ENCODE results near the gene NOX5.
"Not testable (repeated sequence)": the region's sequence is repeated elsewhere in the genome, so short reads cannot be mapped to it uniquely, and the experiment has no call there.

Gene NOX5

DNA sequence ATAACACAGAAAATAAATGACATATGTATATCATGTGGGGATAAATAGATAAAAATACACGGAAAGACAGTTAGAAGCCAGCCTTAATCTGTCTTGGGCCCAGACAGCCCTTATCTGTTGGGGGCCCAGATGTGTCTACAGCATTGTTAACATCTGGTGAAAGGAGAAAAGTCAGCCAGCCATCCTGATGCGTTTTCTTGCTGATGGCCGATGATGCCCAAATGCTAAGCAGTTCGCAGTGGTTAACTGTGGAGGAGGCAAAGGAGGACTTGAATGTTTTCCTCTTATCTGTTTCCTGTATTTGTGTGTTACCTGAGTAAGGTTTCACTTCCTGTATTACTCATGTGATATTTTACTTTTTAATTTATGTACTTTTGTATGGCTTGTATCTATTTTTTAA lies 46.2 kb downstream of the NOX5 start:
- DNase-seq = no peak

DNA sequence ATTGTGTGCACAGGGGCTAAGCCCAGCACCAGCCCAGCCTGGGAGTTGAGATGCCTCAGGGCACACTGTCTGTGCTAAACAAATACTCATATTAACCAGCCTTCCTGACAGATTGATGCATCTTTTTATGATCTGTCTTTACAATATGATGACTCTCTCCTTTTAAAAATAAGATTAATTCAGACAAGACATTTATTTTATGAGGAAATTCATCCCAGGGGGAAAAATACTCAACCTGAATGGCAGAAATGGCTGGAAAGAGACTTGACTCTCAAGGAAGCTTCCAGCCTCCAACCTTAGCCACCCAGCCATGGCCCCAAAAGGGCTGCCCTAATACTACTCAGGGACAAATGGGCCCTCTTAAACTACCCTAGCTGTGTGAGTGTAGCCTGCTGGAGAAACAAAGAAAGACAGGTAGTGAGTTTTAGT lies 46.9 kb downstream of the NOX5 start:
- no peak for DNase-seq

GRCh38 chr15:69064649-69065048 lies 50.2 kb downstream of the NOX5 start:
- no peak for DNase-seq

- DNase-seq = no peak
These were observed 51.8 kb downstream of the NOX5 start for GRCh38 chr15:69066007-69066995.

- DNase-seq = no peak
These were observed 52.8 kb downstream of the NOX5 start for GRCh38 chr15:69067296-69067695.

GRCh38 chr15:69068157-69068556 lies 53.7 kb downstream of the NOX5 start:
- DNase-seq = no peak

GRCh38 chr15:69069290-69069689 lies 54.8 kb downstream of the NOX5 start:
- DNase-seq = not testable (repeated sequence)

GRCh38 chr15:69069996-69070395 lies 55.5 kb downstream of the NOX5 start:
- DNase-seq = no peak

- no peak for DNase-seq
These were observed 55.9 kb downstream of the NOX5 start for GRCh38 chr15:69070396-69070795.

- no peak for DNase-seq
These were observed 56.8 kb downstream of the NOX5 start for GRCh38 chr15:69071260-69071659.

DNA sequence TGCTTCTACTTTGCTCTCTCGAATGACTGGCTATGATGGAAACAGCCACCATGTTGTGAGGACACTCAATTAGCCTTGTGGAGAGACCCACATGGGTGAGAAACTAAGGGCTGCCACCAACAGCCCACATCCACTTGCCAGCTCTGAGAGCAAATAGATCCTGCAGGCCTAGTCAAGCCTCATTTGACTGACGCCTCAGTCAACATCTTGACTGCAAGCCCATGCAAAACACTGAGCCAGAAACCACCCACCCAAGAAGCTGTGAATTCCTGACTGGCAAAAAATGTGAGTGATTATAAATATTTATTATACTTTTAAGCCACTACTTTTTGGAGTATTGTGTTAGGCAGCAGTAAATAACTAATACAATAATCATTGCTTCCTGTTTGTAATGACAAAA lies 58.4 kb downstream of the NOX5 start:
- no peak for DNase-seq

DNA sequence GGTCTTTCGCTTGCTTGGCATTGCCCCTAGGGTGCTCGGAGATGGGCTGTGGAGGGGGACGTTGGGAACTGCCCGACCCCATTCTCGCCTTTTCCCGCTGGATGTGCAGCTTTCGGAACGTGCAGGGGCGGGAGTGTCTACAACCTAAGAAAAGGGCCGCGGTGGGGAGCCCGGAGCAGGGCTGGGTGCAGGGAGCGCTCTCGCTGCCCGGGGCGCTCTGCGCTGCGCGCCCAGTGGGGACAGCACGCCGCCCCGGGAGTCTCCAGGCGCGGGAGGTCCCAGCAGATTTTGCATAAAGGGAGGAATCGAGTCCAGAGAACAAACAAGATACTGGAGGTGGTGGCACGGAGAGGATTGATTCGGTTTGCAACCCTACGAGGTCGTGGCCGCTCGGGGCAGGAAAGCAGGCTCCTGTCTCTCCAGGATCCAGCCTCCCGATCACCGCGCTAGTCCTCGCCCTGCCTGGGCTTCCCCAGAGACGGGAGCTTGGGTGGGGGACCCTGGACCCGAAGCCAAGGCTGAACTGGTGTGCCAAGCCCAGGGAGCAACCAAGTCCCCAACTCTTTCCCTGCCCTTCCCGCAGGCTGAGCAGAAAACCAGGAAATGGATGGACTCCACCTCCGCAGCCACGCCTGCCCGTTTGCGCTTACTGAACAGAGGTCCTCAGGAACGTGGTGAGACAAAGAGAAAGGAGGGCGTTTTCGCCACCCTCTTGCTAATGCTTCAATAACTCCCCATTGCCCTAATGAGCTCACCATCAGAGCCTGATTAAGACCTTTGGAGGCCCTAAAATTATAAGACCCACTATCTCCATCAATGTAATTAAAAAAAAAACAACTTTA lies 59.7 kb downstream of the NOX5 start:
- DNase-seq = peak; percentile 23

DNA sequence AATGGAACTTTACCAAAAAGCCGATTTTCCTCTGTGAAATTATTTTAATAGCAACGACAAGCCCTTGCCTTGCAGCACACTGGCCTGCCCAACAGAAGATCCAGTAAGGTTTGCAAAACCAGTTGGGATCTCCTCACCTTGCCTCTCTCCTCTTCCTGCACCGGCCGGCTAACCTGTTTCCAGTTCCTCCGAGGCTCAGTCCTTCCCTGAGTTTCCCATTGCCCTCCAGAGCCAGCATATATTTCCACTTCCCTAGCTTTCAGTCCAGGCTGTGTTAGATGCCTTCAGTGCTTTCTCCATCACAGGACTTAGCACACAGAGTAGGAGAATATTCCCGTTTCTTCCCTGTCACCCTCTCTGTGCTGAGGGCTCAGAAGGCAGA lies 60.3 kb downstream of the NOX5 start:
- no peak for DNase-seq

GRCh38 chr15:69075440-69075839 lies 60.9 kb downstream of the NOX5 start:
- no peak for DNase-seq

- no peak for DNase-seq
These were observed 62.3 kb downstream of the NOX5 start for GRCh38 chr15:69076756-69077155.

DNA sequence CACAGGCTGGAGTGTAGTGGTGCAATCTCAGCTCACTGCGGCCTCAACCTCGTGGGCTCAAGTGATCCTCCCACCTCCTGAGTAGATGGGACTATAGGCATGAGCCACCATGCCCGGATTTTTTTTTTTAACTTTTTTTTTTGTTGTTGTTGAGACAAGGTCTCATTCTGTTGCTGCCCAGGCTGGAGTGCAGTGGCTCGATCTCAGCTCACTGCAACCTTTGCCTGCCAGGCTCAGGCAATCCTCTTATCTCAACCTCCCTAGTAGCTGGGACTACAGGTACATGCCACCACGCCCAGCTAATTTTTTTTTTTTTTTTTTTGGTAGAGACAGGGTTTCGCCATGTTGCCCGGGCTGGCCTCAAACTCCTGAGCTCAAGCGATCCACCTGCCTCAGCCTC lies 64.1 kb downstream of the NOX5 start:
- DNase-seq = no peak

GRCh38 chr15:69080295-69081248 lies 66.1 kb downstream of the NOX5 start:
- DNase-seq = no peak

DNA sequence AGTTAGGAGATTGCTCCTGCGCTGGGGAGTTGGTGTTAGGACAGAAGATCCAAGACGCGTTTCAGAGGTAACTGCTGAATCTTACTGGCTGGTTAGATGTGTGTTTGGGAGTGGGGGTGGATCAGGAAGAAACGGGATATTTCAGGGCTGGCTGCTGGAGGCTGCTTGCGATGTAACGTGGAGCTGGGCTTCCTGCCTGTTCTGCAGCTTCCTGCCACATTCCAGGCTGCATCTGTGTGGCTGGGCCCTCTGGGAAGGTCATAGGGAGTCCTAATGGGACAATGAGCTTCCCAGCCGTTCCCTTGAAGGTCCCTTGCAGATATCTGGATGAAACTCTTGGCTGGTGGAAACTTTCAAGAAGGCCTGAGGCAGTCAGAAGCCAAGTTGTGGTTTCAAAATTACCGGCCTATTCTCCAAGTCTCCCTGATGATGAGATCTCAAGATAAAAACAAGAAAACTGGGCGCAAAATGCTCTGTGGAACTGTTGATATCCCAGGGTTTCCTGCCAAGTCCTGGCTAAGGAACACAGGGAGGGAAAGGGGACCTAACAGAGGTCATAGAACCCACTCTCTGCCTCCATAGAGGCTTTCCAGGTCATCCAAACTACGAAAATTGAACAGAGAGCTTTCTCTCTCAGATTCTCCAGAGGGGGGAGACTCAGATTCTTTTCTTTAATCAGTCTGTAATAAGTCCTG lies 67.0 kb downstream of the NOX5 start:
- no peak for DNase-seq

DNA sequence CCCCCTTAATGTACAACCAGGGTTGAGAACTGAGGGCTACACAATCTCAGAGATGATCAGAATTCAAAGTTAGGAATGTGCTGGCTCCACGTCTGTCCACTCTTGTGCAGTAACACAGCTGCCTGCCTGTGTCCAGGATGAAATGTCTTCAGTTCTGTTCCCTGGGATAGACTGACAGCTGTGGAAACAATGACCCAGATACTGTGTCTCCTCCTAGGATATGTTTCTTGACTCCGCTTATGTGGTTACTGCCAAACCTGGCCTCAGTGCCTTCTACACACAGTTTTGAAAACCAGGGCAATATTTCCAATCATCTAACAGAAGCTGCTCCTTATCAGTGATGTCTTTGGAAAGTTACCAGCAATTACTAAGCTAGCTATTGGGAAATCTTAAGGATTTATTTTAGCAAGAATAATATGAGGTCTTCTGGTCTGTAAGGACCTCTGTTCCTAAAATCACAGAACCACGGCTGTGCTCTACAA lies 67.6 kb downstream of the NOX5 start:
- no peak for DNase-seq

- DNase-seq = no peak
These were observed 68.1 kb downstream of the NOX5 start for GRCh38 chr15:69082554-69082953.

GRCh38 chr15:69084404-69085030 lies 70.0 kb downstream of the NOX5 start:
- no peak for DNase-seq

Data from DMS153 (cell line).